Activated CD4-positive, alpha-beta T cell treated with anti-CD3 and anti-CD28 coated beads, Interleukin-10, Interleukin-2, amounts not matched to agents 100 ng/mL and 50 ng/mL, durations not matched to agents 16 hours and 8 hours (primary cell): ENCODE measurements around the gene CLK3.
A peak's percentile ranks its signal among the peaks of the same experiment; 100 is the strongest.

Source experiments
- DNase-seq: peaks from one replicate; pipeline ENCODE4 v3.0.0-alpha.2; 2020

CLK3 gene

DNA sequence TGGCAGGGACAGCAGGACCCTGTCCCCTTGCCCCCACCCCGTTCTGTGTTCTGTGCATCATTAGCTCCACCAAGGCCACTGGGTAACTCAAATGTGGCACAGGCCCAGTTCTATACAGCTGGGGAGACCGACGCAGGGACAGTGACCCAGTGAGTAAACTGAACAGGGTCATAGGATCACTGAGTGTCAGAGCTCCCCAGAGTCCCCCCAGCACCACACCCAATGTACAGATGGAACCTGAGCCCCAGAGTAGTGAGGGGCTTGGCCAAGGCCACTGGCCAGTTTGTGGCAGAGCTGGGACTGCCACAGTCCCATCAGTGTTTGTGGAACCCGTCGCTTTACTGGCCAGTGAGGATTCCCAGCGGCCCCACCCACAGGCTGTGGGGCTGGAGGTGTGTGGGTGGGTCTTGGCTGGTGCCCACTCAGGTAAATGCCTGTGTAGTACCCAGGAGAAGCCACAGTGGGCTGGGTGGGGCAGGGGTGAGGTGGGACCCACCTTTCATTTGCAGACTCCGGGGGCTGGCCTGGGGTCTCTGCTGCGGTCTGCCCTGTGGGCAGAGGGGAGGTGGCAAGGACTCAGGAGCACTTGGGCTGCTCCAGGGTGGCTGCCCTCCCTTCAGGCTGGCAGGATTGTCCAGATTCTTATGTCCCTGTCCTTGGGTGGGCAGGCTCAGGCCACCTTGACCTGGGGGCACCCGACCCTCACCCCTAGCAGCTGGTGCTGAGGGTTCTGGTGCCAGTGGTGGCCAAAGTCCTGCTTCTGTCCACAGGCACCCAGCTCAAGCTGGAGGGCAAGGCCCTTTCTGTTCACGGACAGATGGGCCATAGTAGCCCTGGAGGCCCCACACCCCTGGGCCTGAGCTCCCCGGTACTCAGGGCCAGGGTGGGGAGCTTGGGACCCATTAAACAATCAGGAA, 11.6 kb upstream of the CLK3 start:
- no peak for DNase-seq

DNA sequence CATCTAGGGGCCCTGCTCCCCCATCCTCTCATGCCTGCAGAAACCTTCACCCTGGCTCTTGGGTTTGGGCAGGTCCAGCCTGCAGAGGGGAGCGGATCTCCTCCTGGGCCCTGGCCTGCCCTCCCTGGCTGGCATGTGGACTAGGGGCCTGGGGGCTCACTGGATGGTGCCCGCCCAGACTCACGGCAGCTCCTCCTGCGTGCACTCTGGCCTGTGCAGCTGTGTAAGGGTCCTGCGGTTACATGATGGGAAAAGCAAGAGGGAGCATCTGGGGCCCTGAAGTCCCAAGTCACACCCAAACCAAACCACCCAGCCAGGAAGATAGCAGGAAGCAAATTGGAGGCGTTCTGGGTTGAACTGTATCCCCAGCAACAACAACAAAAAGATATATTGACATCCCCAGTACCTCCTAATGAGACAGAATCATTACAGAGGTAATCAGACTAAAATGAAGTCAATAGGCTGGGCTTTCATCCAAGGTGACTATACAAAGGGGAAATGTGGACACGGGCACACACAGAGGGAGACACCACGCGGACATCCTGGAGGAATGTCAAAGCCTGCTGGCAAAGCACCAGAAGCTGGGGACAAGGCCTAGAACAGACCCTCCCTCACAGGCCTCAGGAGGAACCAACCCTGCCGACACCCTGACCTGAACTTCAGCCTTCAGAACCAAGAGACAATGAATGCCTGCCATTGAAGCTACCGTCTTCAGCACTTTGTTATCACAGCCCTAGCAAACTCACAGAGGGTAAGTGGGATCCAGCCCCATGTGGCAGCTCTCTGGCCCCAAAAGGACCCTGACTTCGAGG, 10.4 kb upstream of the CLK3 start:
- no peak for DNase-seq

DNA sequence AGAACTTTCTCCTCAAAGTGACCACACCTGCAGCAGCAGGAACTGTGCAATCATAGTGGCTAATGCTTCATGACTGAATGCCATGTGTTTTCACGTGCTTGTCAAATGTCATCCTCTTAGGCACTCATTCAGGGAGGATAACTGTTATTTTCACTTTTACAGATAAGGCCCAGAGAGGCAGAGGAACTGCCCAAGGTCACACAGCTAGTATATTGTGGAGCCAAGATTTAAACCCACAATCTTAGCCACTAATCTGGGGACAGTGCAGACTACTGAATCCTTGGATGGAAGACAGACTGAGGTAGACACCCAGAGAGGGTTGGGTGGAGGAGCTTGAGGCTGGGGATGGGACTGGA, 9.9 kb upstream of the CLK3 start:
- no peak for DNase-seq

DNA sequence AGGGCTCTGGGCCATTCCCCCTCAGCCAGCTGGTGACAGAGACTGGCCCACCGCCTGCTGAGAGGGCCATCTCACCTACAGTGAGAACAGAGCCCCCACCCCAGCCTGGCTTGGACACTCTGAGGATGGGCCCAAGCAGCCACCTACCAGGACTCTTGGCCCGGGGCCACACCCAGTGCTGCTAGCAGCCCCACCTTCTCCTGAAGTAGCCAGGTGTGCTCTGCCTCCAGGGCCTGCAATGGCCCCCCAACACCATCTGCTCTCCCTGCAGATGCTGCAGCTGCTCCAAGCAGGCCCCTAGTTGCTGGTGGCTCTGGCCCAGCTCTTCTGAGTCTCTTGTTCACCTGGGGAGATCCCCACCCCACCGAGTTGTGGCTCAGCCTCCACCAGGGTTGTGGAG, 6.8 kb upstream of the CLK3 start:
- no peak for DNase-seq

DNA sequence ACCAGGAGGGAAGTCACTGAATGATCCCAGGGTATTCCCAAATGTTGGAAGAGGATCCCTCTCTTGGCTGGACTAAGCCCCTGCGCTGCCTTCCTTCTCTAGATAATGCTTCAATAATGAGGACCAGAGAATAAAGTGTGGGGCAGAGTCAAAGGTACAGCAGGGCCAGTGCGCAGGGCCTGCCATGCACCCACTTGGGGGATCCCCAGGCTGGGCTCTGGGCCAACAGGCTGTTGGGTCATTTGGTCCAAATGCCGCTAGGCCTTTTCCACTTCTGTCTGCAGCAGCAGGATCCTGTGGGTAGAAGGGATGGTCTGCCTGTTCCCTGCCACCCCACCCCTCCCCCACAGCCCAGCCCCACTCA, 5.7 kb upstream of the CLK3 start:
- no peak for DNase-seq

DNA sequence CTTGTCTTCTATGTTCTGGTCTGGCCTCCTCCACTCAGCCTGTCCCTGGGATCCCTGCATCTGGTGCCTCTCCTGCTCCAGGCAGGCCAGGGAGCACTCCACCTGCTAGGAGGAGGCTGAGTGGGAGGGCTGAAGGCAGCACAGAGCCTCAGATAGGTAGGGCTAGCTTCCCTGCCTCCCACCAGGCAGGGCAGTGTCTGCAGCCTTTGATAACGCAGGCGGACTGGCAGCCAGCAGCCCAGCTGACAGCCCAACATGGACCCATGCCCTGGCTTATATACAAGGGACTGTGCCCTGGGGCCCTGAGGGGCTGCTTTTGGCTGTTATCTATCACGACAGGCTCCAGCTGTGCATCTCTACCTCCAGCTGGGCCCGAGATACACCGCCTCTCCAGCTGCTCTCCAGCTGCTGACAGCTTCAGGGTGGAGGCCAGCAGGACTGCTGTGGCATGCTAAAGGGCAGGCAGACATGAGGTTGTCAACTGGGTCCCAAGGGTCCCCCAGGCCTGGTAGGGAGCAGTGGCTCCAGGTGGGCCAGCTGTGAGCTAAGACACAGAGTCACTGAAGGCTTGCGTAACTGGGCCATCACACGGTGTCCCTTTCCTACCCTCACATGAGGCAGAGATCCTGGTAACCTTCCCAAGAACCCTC, 5.2 kb upstream of the CLK3 start:
- no peak for DNase-seq

DNA sequence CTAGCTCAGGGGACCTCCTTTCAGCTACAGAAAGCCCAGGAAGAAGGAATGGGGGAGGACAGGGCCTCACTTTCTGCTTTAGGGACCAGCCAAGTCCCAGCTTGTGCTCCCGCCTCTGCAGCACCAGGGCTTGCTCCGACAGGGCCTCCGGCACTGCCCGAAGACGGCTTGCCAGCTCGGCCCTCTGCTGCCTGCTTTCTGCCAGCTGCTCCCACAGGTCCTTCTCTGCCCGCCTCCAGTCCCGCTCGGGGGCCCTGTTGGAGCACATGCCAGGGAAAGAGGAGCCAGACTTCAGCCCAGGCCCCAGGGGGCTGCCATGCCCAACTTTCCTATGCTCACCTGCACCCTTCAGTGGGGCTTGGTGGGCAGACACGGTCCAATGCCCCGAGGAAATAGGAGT, 4.3 kb upstream of the CLK3 start:
- DNase-seq = no peak

DNA sequence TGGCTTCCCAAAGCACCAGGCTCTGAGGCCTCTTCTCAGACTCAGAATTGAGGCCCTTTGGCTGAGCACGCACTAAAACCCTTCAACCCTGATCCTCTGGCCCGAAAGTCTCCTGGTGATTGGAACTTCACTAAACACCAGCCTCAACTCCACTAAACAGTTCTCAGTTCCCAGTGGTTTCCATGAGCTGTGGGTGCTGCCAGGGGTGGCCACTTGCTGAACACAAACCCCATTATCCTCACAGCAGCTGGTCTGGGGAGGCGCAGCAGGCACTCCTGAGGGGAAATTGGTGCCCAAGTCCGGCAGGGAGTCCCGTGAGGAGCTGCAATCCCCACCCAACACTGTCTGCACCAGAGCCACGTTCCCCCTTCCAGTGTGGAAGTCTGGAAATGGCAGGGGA, 3.8 kb upstream of the CLK3 start:
- no peak for DNase-seq

DNA sequence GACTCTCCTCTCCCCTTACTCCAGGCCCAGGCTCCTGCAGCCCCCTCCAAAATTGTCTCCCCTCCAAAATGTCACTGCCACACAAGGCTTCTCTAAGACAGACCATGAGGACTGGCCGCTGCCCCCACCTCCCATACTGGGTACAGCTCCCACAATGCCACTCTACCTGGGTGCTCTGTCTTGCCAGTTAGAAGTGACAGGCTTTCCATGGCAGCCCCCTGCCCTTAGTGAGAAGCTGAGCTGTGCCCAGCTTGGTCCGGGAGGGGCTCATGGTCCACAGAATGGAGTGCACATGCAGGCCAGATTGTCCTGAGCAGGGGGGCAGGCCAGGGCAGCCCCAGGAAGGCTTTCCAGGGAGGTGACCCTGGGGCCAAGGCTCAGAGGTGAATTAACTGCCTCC, 3.0 kb upstream of the CLK3 start:
- DNase-seq = no peak

DNA sequence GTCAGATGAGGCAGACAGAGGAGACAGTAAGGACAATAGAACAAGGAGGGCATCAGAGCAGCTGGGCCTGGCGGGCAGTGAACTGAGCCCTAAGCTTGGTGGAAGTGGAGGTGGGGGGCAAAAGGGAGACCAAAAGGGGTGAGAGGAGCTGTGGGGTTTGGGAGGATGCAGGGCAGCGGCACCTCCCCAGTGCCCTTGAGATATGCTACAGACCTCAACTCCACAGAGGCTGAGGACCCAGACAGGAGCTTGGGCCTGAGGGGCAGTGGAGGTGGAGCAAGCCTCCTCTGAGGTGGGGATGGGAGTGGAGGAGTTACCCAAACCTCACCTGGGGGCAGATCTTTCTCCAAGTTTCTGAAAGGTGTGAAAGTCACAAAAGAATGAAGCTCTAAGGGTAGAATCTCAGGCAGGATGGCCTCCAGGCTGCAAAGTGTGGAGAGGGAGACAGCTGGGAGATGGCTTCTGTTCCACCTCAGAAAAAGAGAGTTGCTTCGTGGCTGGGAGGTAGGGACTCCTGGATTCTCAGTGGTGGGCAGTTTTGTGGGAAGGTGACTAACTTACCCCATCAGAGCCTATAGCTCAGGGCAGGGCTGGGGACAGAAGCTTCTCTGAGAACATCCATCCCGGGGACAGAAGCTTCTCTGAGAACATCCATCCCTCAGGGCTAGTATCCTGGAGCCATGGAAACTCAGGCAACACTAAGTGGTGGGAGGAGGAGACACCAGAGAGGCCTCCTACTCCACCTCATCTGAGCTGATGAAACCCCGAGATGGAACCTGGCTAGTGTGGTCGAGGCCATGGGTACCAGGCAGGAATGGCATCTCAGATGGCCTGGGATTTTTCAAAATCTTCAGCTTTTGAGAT, 2.3 kb upstream of the CLK3 start:
- no peak for DNase-seq

DNA sequence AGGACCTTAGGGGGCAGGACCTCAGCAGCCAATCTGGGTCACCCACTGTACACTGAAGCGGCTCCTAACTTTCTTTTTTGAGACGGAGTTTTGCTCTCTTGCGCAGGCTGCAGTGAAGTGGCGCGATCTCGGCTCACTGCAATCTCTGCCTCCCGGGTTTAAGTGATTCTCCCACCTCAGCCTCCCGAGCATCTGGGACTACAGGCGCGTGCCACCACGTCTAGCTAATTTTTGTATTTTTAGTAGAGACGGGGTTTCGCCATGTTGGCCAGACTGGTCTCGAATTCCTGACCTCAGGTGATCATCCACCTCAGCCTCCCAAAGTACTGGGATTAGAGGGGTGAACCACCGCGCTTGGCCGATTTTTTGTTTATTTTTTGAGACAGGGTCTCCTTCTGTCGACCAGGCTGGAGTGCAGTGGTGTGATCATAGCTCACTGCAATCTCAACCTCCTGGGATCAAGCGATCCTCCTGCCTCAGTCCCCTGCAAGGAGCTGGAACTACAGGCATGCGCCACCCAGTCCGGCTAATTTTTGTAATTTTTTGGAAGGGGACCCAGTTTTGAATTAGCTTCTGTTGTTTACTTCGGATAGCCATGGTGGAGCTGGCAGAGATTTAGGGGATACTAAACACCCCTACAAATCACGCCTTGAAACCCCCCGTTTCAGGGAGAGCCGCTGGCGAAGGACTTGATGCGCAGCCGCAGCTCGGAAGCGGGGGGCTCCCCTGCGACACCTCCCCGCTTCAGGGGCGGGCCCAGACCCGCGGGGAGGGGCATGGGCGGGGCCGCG, 1.5 kb upstream of the CLK3 start:
- DNase-seq = no peak

DNA sequence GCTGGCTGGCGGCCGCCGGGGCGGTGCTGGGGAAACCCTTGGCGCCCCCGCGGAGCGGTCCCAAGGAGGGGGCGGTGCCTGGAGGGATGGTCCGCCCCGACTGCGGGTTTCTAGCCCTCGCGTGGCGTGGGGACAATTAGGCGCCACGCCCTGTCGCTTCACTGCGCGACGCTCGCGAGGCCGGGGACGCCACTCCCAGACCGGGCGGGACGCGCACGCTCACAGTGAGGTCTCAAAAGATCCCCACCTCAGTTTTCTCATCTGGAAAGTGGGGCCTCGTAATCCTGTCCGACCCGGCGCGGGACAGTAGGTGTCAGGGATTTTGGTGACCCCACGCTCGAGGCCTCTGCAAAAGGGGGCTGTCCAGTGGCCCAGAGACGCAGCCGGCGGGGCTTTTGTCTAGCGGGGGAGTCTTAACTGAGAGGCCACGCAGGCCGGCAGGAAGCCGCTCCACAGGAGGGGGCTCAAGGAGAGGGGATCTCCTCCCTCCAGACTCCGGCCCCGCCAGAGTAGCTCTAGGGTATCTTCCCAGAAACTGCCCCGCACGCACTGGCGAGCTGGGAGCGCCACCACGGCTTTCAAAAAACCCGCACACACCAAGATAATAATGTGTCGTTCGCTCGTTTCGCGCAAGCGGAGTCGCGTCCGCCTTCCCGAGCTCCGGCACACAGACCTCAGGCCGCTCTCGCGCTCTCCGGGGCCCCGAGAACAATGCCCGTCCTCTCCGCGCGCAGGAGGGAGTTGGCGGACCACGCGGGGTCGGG, 710 bp upstream of the CLK3 start:
- peak; percentile 88 for DNase-seq

DNA sequence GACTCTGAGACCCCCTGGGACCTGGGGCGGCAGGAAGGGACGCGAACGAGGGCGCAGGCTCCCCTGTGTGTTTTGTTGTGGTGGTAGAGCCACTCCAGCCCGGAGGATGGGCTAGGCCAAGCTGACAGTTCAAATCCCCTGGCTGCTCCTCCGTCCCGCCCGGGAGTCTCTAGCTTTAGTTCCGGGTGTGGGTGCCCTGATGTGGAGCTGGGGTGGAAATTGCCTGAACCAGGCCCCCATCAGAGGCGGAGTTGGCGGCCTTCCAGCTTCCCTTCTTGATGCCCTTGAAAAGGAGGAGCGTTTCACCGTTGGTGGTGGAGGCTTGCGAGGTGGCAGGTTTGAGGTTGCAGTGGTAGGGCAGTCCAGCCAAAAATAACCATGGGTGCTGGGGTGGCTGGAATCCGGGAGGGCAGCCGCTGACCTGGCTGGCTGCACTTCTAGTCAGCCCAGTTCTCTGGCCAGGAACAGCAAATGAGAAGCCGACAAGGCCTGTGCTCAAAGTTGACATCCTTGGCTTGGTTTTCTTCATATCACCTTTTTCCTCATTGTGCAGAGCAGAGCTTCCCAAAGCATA, 817 bp downstream of the CLK3 start:
- peak; percentile 53 for DNase-seq

DNA sequence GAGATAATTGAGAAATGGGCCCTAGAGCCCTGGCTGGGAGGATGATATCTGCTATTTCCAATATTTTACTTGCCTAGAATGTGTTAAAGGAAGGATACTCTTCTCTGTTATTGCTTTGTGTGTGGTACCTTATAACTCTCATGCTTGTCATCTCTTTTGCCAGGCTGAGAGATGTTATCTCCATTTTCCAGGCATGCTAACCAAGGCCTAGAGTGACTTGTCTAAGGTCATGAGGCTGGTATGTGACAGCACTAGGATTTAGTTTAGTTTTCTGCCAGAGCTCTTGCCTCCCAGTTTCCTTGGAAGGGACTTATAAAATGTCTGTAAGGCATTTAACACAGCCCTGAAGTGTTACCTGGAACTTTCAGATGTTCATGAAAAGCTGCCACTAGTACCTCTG, 1.4 kb downstream of the CLK3 start:
- DNase-seq = no peak

DNA sequence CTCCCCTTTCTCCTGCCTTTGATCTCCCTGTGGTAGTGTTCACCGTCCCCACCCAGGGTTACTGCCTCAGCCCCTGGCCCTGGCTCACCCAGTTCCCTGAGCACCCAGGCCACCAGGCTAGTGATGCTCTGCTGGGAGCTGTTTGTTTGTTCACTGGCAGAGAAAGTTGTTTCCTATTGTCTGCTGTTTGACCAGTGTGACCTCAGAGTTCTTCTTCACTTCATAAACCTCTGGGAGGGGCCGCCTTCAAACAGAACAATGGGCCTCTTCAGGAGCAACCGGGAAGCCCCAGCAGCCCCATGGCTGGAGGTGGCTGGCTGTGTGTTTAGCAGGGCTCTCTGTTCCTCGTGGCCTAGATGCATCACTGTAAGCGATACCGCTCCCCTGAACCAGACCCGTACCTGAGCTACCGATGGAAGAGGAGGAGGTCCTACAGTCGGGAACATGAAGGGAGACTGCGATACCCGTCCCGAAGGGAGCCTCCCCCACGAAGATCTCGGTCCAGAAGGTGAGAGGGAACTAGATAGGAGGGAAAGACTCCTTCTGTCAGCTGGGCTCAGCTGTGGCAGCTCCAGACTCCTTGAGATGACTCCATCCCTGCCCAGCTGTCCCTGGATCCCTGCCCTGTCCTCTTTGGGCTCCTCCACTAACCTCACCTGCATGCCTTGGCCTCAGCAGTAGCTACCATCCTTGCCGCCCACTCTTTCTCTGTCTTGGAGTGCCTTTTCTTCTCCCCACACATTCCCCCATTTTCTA, 3.4 kb downstream of the CLK3 start:
- DNase-seq = no peak

DNA sequence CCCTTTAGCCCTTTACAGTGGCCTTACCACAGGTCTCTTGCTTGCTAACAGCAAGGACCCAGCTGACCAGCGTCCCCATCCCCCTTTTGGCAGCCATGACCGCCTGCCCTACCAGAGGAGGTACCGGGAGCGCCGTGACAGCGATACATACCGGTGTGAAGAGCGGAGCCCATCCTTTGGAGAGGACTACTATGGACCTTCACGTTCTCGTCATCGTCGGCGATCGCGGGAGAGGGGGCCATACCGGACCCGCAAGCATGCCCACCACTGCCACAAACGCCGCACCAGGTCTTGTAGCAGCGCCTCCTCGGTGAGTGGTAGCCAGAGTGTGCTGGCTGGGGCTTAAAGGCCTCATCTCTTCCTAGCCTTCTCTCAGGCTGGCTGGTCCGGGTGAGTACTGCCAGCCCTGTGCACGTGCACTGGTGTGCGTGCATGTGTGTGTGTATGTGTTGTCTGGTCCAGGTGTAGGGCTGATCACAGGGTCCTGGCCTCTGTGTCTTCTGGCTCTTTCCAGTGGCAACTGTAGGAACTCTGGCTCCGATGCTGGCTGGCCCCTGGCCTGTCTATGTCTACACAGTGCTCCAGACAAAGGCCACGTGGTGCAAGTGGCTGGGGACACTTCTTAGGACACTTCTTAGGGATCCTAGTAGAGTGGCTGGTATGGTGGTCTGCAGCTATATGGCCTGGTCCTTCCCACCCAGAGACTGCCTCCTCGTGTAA, 4.4 kb downstream of the CLK3 start:
- no peak for DNase-seq

DNA sequence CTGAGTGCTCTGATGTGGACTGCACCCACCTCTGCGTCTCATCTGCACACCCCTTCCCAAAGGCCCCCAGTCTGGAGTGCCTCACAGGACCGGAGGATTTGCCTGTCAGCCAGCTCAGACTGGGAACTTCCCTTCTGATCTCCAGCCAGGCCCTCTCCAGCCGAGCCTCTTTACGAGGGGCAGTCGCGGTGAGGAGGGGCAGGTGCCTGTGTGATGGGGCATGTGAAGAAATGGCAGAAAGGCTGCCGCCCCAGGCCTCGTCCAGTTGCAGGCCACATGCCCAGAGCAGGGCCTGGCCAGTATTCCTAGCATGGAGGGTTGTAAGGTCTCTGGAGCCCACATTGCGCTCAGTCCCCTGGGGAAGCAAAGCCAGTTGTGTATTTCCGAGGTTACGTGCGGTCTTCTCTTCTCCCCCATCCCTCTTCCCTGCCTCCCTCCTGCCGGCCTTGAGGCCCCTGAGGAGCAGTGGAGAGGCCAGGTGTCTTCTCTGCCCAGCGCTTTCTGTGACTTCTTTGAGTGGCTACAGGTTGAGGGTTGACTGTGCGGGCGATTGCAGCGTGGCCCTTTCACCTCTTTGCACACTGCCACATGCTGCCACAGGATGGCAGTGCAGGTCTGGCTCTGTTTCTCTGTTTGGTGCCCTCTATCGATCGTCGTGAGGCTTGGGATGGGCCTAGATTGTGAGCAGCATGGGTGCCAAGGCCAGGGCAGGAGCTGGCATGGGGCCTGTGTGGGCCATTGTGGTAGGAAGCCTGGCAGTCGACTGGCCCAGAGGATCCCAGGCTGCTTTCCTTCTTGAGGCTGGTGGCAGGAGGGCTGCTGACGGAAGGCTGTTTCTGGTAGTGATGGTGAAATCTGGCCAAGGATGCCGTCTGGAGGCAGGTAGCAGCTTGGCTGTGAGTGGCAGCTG, 5.3 kb downstream of the CLK3 start:
- peak; percentile 89 for DNase-seq

DNA sequence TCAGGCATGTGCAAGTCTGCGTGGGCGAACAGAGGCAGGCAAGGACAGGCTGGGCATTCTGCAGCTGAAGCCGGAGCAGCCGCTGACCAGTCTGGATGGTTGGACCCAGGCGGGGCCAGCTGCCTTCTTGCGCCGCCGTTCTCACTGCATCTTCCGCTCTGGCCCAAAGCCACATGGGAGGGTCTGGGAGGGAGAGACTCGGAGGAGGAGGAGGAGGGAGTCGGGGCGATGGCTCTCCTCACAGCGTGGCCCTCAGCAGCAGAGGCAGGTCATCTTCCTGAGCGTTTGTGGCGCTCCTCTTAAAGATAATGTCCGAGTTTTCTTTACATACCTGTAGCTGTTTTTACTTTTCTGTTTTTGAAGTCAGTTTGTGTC, 5.9 kb downstream of the CLK3 start:
- no peak for DNase-seq
